ENCODE measurements around the gene PABPN1. TPM values are rescaled to one million over a fixed set of nuclear protein-coding genes. Genes with fewer than 3 reads are reported as not detected.

The PABPN1 gene
- total and polyA plus RNA-seq, 9 of the 15 experiments (the other 6 are each of a cell fraction or from before 2014, with no cell fraction given), result 32.6 to 388 (median 178) TPM

- TF ChIP-seq UBTF (IDR thresholded peaks at IDR 0.05; ENCODE audit: borderline replicate concordance in 1 of 2, low read depth in 2 of 2, low read length in 2 of 2), result peak in 1 of 2 experiments; percentile 58; a peak in 1 of 4 replicates
- TF ChIP-seq KLF6 (CRISPR knock-in tag; IDR thresholded peaks at IDR 0.05; ENCODE audit: borderline replicate concordance), result no peak
- 0 out of 2 replicates have a peak, but pooled peaks have one; percentile 17 for TF ChIP-seq ZNF354B (CRISPR knock-in tag; IDR thresholded peaks at IDR 0.05)
- peak; percentile 75; the same call in 1 of the 2 replicates for TF ChIP-seq HLTF (IDR thresholded peaks at IDR 0.05)
- no peak for TF ChIP-seq SMAD3 (CRISPR knock-in tag; conservative IDR thresholded peaks at IDR 0.05)
- TF ChIP-seq MAX (CRISPR knock-in tag; IDR thresholded peaks at IDR 0.05), result peak; percentile 49; the same call in 1 of the 2 replicates
- TF ChIP-seq THAP12 (CRISPR knock-in tag; IDR thresholded peaks at IDR 0.05), result no peak
- TF ChIP-seq SMARCE1 (IDR thresholded peaks at IDR 0.05), result no peak; the same call in 1 of the 2 replicates
- peak in 1 of 2 experiments; percentile 25; a peak in 1 of 4 replicates for TF ChIP-seq HDAC1 (IDR thresholded peaks at IDR 0.05)
- peak in 2 of 3 experiments; percentile 13 to 59 for TF ChIP-seq YY1 (IDR thresholded peaks at IDR 0.05; ENCODE audit: borderline replicate concordance in 1 of 3, control insufficient read depth in 1 of 3, extremely low read depth in 1 of 3, insufficient read depth in 3 of 3, insufficient read length in 1 of 3, insufficient replicate concordance in 2 of 3, low read depth in 1 of 3, low read length in 2 of 3)
- TF ChIP-seq ARID4B (CRISPR knock-in tag; IDR thresholded peaks at IDR 0.05), result peak; percentile 60
- no peak for TF ChIP-seq SMARCC2 (IDR thresholded peaks at IDR 0.05; ENCODE audit: low read depth)
- TF ChIP-seq FOSL1 (tag; conservative IDR thresholded peaks at IDR 0.05), result 0 out of 2 replicates have a peak, but pooled peaks have one; percentile 16
Measured at GRCh38 chr14:23321572-23322547, 603 bp downstream of the PABPN1 start (continued).

Data from K562 (cell line).